Endothelial cell of umbilical vein (primary cell): ENCODE results near the gene MINDY4.

Experiments
- CTCF ChIP-seq, 2 donors: IDR thresholded peaks; 1 replicate in 1 of 2; 2 replicates in 1 of 2; pipeline ENCODE4 v1.5.1; 2011; ENCODE audit warnings: low read length in 2 of 2, mild to moderate bottlenecking in 2 of 2, moderate library complexity in 2 of 2, control low read depth in 1 of 2, inconsistent platforms in 1 of 2, low read depth in 1 of 2; ENCODE audit not compliant: insufficient read depth in 1 of 2; ENCODE audit errors: extremely low read depth in 1 of 2
- EZH2 ChIP-seq: IDR thresholded peaks from 2 replicates; pipeline ENCODE4 v1.6.1; 2012; ENCODE audit warnings: borderline replicate concordance, low read depth, mild to moderate bottlenecking, moderate library complexity, low read length, inconsistent platforms; ENCODE audit not compliant: severe bottlenecking
- POLR2A ChIP-seq: IDR thresholded peaks from 2 replicates; pipeline ENCODE4 v1.6.1; 2012; ENCODE audit warnings: low read depth, mild to moderate bottlenecking, control low read depth, low read length

GRCh38 chr7:30736291-30736690 is 34.9 kb upstream of the MINDY4 start:
- TF ChIP-seq CTCF (IDR thresholded peaks at IDR 0.05; ENCODE audit: extremely low read depth in 1 of 2, insufficient read depth in 1 of 2, low read depth in 1 of 2, low read length in 2 of 2) (no peak), POLR2A (no peak), EZH2 (no peak)
